IgD-negative memory B cell (primary cell): Measurements from ENCODE around the gene SLC25A39. TPM values are rescaled to one million over a fixed set of nuclear protein-coding genes. Genes with fewer than 3 reads are reported as not detected.
"Not testable (repeated sequence)": the region's sequence is repeated elsewhere in the genome, so short reads cannot be mapped to it uniquely, and the experiment has no call there.

Source experiments
- H3K27ac Mint-ChIP-seq, 3 donors: one replicate each; pipeline ENCODE4 v1.8.0; 2020 to 2022; ENCODE audit warnings: mild to moderate bottlenecking in 3 of 3, mixed read lengths in 3 of 3, moderate library complexity in 1 of 3
- H3K27me3 Mint-ChIP-seq: one replicate; pipeline ENCODE4 v1.8.0; 2021; ENCODE audit warnings: mixed read lengths
- H3K36me3 Mint-ChIP-seq: one replicate; pipeline ENCODE4 v1.8.0; 2020; ENCODE audit warnings: mild to moderate bottlenecking, mixed read lengths
- H3K4me1 Mint-ChIP-seq, 3 donors: one replicate each; pipeline ENCODE4 v1.8.0; 2020 to 2022; ENCODE audit warnings: mixed read lengths in 3 of 3, mild to moderate bottlenecking in 1 of 3
- H3K4me3 Mint-ChIP-seq, 4 donors: one replicate each; pipeline ENCODE4 v1.8.0; 2020 to 2022; ENCODE audit warnings: mild to moderate bottlenecking in 4 of 4, mixed read lengths in 4 of 4, moderate library complexity in 3 of 4
- H3K9me3 Mint-ChIP-seq, 3 donors: one replicate each; pipeline ENCODE4 v1.8.0; 2020 to 2021; ENCODE audit warnings: mixed read lengths in 3 of 3, mild to moderate bottlenecking in 1 of 3
- polyA plus RNA-seq: library from polyadenylated mRNA; unstranded; fragments of 300-500 nt; fragmentation: Illumina TruSeq; gene quantifications from one replicate; pipeline ENCODE4 v1.2.3, GENCODE V29; 2021

SLC25A39 gene, protein sequence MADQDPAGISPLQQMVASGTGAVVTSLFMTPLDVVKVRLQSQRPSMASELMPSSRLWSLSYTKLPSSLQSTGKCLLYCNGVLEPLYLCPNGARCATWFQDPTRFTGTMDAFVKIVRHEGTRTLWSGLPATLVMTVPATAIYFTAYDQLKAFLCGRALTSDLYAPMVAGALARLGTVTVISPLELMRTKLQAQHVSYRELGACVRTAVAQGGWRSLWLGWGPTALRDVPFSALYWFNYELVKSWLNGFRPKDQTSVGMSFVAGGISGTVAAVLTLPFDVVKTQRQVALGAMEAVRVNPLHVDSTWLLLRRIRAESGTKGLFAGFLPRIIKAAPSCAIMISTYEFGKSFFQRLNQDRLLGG
- polyA plus RNA-seq = 135 TPM

DNA sequence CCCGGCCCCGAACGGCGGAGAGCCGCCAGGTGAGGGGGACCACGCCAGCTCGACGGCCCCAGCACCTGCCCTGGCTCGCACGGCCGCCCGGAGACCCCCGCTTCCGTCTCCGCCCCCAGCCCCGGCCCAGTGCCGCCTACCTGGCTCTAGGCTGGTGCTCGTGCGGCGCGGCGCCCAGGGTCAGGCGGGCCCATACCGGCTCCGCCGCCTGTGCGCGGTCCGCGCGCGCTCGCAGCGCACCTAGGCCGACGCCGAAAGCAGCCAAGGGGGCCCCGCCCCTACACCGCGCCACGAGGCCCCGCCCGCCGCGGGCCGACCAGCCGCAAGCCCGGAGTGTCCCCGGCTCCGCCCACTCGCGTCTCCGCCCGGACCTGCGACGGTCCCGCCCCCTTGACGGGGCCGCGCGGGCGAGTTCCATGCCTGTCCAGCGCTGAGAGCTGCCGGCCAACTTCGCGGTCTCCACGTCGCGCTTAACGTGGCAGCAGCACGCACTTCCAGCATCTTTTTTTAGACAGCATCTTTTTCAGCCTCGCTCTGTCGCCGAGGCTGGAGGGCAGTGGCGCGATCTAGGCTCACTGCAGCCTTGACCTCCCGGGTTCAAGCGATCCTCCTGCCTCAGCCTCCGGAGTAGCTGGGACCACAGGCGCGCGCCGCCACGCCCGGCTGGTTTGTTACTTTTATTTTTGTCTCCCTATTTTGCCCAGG, at the start of gene SLC25A39:
TSS of gene SLC25A39 (minus strand) at position 253 of the 705 bp plus-strand sequence. CDS start 1,261 bp downstream, outside the sequence.
- peak within 1 kb of the TSS; percentile 92 to 99 (median 97) for H3K4me3 Mint-ChIP-seq
- peak within 1 kb of the TSS; percentile 98 to 100 (median 99) for H3K27ac Mint-ChIP-seq
- peaks cover 12 to 14% (median 14%) of the 10 kb centered on the region in 3 donors for H3K4me1 Mint-ChIP-seq
- H3K36me3 Mint-ChIP-seq = no peaks in the 10 kb centered on the region
- H3K27me3 Mint-ChIP-seq = no peaks in the 10 kb centered on the region
- H3K9me3 Mint-ChIP-seq = no peaks in the 10 kb centered on the region

DNA sequence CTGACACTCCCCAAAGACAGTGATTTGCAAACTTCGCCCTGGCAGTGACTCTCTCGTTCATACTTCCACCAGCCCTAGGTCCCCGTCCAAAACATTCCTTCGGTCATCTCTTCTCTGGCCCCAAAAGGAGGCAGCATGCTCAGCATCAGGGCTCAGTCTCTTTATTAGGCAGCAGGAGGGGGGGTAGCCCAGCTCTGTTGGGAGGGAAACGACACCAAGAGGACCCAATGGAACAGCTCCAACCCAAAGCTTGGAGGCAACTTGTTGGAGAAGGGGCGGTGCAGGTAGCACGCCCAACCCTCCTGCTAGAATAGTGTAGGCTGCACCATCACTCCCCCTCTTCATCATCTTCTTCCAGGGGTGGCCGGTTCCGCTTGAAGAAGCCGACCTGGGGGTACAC, 47.4 kb upstream of the SLC25A39 start:
- Mint-ChIP-seq H3K27me3 (peaks cover 38% of the 10 kb centered on the region), H3K4me1 (peaks cover 0 to 3% (median 1%) of the 10 kb centered on the region in 3 donors), H3K36me3 (peaks cover 4% of the 10 kb centered on the region), H3K4me3 (peak overlapping the region in 1 of 4 donors; percentile 19), H3K9me3 (no peaks in the 10 kb centered on the region), H3K27ac (no peak overlapping the region)

DNA sequence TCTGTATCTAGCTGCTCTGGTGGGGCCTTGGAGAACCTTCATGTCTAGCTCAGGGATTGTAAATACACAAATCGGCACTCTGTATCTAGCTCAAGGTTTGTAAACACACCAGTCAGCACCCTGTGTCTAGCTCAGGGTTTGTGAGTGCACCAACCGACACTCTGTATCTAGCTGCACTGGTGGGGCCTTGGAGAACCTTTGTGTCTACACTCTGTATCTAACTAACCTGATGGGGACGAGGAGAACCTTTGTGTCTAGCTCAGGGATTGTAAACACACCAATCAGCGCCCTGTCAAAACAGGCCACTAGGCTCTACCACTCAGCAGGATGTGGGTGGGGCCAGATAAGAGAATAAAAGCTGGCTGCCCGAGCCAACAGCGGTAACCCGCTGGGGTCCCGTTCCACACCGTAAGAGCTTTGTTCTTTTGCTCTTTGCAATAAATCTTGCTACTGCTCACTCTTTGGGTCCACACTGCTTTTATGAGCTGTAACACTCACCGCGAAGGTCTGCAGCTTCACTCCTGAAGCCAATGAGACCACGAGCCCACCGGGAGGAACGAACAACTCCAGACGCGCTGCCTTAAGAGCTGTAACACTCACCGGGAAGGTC, 44.9 kb upstream of the SLC25A39 start:
- H3K36me3 Mint-ChIP-seq, H3K27ac Mint-ChIP-seq, H3K4me1 Mint-ChIP-seq, H3K4me3 Mint-ChIP-seq, H3K9me3 Mint-ChIP-seq: not testable (repeated sequence)
- H3K27me3 Mint-ChIP-seq = peaks cover 42% of the 10 kb centered on the region

DNA sequence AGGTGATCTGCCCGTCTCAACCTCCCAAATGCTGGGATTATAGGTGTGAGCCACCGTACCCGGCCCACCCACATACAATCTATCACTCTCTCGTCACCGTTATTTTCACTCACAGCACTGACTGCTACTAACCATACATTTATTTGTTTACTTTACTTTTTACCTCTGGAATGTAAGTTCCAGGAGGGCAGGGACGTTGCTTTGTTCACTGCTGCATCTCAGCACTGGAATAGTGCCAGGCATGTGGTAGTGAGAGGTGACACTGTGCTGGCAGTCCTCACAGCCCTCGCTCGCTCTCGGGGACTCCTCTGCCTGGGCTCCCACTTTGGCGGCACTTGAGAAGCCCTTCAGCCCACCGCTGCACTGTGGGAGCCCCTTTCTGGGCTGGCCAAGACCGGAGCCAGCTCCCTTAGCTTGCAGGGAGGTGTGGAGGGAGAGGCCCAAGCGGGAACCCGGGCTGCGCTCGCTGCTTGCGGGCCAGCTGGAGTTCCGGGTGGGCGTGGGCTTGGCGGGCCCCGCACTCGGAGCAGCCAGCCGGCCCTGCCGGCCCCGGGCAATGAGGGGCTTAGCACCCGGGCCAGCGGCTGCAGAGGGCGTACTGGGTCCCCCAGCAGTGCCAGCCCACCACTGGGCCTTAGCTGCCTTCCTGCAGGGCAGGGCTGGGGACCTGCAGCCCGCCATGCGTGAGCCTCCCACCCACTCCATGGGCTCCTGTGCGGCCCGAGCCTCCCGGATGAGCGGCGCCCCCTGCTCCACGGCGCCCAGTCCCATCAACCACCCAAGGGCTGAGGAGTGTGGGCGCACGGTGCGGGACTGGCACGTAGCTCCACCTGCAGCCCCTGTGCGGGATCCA, 44.0 kb upstream of the SLC25A39 start:
- not testable (repeated sequence) for H3K27ac Mint-ChIP-seq, H3K4me1 Mint-ChIP-seq, H3K9me3 Mint-ChIP-seq, H3K4me3 Mint-ChIP-seq, H3K36me3 Mint-ChIP-seq
- H3K27me3 Mint-ChIP-seq = peaks cover 38% of the 10 kb centered on the region

DNA sequence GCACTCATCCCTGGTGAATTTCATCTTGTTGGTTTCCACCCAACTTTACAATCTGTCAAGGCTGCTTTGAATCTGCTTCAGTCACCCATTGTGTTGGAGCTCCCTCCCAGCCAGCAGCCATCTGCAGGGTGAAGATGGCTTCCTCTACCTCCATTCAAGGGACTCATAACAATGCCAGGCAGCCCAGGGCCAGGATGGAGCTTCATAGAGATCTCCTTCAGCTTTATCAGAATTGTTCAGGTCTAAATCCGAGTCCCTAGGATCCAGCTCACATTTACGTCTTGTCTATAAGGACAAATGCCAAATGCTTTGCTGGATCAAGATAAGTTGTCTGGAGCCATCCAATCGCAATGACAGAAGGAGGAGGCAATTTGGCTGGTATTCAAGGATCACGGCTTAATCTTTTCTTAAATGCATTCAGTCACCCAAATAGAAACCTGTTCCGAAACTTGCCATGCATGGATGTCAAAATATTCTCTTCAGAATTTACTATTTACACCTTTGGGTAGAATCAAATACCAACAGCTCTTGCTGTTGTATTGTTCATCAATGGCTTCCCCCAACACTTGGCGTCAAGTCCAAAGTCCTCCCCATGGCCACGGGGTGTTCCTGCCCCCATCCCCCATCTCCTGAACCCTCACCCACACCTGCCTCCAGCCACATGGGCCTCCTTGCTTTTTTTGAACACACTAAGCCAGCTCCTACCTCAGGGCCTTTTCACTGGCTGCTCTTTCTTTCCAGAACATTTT, 42.8 kb upstream of the SLC25A39 start:
- Mint-ChIP-seq H3K27me3 (peaks cover 36% of the 10 kb centered on the region), H3K36me3 (peaks cover 4% of the 10 kb centered on the region)

DNA sequence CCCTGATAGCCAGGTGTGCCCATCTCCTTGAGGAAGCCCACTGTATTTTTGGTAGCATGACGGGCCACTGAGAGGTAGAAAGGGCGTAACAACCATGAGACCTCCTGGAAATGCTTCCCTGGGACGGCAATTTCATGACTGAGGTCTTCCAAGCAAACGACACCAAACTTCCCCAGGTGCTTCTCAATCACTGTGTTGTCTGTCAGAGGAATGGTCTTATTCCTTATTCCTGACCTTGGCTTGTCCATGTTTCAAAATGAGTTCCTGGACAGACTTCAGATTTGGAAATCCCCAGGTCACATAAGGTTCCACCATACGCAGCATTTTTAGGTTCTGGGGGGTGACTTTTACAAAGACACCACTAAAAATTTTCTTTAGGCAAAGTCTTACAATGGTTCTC, 40.4 kb upstream of the SLC25A39 start:
- H3K36me3 Mint-ChIP-seq, H3K27ac Mint-ChIP-seq, H3K4me1 Mint-ChIP-seq, H3K9me3 Mint-ChIP-seq: not testable (repeated sequence)
- Mint-ChIP-seq H3K27me3 (peaks cover 26% of the 10 kb centered on the region), H3K4me3 (peak overlapping the region in 2 of 4 donors; percentile 55 to 71)

More for the DNA sequence above, 42.8 kb upstream of the SLC25A39 start:
- H3K4me1 Mint-ChIP-seq = peaks cover 0 to 1% (median 0%) of the 10 kb centered on the region in 3 donors
- peak overlapping the region in 2 of 4 donors; percentile 22 to 34 for H3K4me3 Mint-ChIP-seq
- H3K27ac Mint-ChIP-seq = no peak overlapping the region
- H3K9me3 Mint-ChIP-seq = no peaks in the 10 kb centered on the region

DNA sequence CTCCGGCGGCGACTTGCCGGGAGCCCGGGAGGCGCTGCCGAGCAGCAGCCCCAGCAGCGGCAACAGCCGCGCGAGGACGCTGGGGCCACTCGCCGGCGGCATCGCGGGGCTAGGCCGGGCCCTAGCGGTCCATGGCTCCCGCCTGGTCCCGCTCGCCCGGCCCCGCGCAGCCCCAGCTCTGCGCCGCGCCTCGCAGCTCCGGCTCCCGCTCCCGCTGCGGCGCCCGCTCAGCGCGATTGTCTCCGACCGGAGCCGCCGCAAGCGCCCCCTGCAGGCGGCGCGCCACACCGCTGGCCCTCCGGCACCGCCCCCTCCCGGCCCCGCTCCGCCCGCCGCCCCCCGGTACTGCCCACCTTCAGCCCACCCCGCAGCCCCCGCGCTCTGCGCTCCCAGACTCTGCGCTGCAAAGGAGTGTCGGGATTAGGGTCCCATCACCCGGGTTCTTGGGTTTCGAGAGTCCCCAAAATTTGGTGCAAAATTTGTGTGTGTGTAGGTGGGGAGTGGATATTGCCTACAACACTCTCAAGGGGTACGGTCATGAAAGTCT, 39.1 kb upstream of the SLC25A39 start, which contains the start of gene FAM171A2:
TSS of gene FAM171A2 (minus strand) at position 241 of the 547 bp plus-strand sequence. CDS start at position 102, 139 bp downstream.
- H3K27me3 Mint-ChIP-seq = peaks cover 28% of the 10 kb centered on the region
- no peaks in the 10 kb centered on the region for H3K9me3 Mint-ChIP-seq
- peaks cover 5 to 7% (median 5%) of the 10 kb centered on the region in 3 donors for H3K4me1 Mint-ChIP-seq
- peak within 1 kb of the TSS; percentile 71 to 89 (median 84) for H3K4me3 Mint-ChIP-seq
- peak within 1 kb of the TSS in 1 of 3 donors; percentile 81 for H3K27ac Mint-ChIP-seq
- peaks cover 4% of the 10 kb centered on the region for H3K36me3 Mint-ChIP-seq

DNA sequence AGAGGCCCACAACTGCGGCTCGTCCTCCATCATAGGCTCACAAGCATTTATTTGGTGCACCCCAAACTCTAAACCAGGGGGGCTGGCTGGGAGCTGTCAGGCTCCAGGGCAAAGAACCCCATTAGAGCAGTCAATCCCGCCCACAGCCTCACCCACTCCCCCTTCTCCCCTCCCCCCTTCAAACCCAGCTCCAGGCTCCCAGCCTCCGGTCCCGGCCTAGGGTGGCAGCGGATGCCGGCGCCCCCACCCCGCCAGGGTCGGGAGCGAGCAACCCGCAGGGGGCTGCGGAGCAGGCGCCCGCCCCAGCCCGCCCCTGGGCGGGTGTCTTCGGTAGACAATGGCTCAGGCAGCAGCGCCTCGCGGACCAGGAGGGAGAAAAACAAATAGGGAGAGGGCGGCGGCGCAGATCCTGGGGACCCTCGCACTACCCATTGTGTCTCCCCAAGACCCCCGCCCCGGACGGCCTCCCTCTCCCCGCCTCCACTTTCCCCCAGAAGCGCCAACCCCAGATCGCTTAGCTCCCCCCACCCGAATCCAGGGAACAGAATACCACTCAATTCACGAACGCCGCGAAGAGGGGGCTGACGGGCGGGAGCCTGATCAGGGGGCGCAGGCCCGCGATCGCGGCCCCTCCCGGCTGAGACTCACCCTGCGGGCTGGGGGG, 38.5 kb upstream of the SLC25A39 start:
- peaks cover 5 to 8% (median 5%) of the 10 kb centered on the region in 3 donors for H3K4me1 Mint-ChIP-seq
- peaks cover 4% of the 10 kb centered on the region for H3K36me3 Mint-ChIP-seq
- H3K27me3 Mint-ChIP-seq = peaks cover 24% of the 10 kb centered on the region
- peak overlapping the region in 3 of 4 donors; percentile 70 to 80 (median 77) for H3K4me3 Mint-ChIP-seq
- H3K9me3 Mint-ChIP-seq = no peaks in the 10 kb centered on the region
- H3K27ac Mint-ChIP-seq = no peak overlapping the region

DNA sequence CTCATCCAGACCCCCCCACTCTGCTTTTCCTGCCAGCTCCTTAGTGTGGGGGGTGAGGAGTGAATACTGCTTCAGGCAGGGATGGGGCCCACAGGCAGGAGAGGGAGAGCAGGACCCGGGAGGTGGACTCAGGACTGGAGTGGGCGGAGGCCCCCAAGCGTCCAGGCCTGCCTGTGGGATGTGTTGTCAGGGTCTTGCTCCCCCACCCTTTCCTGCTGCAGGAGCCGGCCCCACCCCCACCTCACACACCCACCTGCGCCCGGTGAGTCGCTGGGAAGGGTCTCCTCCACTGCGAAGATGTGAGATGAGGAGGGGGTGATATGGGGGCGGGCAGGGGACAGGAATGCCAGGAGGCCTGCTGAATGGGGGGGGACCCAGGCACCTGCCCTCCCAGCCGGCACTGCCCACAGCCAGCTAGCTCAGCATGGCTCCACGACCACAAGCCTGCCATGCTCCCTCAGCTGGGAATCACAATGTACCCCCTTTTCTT, 37.9 kb upstream of the SLC25A39 start:
- Mint-ChIP-seq H3K27me3 (peaks cover 21% of the 10 kb centered on the region), H3K9me3 (no peaks in the 10 kb centered on the region), H3K27ac (no peak overlapping the region), H3K4me3 (peak overlapping the region in 2 of 4 donors; percentile 54 to 68), H3K4me1 (peaks cover 5 to 8% (median 5%) of the 10 kb centered on the region in 3 donors), H3K36me3 (peaks cover 3% of the 10 kb centered on the region)

DNA sequence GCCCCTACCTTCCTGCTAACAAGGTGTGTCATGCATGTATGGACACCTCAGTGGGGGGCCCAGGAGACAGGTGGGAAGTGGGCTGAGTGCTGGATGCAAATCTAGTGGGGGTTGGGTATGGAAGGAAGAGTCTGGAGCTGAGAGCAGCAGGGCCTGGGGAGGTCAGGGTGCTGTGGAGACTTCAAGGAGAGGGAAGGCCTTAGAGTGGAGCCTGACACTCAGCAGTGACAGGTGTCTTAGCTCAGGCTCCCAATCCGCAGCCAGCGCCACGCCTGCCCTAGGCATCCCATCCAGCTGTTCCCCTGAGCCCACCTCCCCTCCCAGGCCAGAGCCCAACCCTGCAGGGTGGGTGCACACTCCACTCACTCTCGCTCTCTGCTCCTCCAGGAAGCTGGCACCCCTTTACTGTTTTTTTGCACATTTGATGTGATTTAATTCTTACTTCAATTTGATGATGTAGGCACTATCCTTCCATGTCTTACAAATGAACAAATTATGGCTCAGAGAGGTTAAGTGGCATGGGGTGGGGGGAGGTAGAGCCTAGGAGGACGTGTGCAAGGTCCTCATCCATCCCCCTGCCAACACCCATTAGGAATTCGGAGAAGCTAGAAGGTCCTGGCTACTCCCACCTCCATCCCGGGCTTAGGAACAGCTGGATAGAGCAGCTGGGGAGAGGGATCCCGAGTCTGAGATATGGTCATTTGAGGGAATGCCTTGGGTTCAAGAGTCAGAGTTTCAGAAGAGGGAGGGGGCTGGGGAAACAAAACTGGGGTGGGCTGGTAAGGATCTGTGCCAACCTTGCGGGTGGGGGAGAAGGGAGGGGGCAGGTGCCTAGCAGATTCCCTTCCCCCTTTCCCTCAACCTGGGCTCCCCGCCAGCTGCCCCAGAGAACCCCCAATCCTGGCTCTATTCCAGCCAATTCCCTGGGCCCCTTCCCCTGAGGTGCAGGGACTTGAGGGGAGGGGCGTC, 37.0 kb upstream of the SLC25A39 start:
- Mint-ChIP-seq H3K27me3 (peaks cover 16% of the 10 kb centered on the region), H3K4me3 (peak overlapping the region in 2 of 4 donors; percentile 67 to 74), H3K36me3 (no peaks in the 10 kb centered on the region), H3K4me1 (peaks cover 5 to 8% (median 5%) of the 10 kb centered on the region in 3 donors), H3K27ac (no peak overlapping the region), H3K9me3 (no peaks in the 10 kb centered on the region)

DNA sequence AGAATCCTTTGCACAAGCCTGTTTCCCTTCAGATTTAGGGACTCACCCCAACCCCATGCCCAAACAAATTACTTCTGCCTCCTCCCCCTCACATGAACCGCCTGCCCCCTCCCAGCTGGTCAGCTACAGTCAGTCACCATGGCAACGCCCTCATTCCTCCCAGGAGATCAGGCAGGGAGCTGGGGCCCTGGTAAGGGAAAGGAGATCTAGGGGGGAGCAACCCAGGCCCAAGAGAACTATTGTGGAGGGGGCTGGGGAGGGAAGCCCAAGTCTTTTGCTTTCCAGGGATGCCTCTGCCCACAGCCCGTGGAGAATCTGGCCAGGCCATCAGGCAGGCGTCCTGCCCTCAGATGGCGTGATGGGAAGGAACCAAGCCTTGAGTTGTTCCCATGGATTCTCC, 36.2 kb upstream of the SLC25A39 start:
- H3K9me3 Mint-ChIP-seq = no peaks in the 10 kb centered on the region
- H3K27ac Mint-ChIP-seq = no peak overlapping the region
- peak overlapping the region in 1 of 4 donors; percentile 67 for H3K4me3 Mint-ChIP-seq
- peaks cover 11% of the 10 kb centered on the region for H3K27me3 Mint-ChIP-seq
- no peaks in the 10 kb centered on the region for H3K36me3 Mint-ChIP-seq
- peaks cover 5 to 8% (median 5%) of the 10 kb centered on the region in 3 donors for H3K4me1 Mint-ChIP-seq

DNA sequence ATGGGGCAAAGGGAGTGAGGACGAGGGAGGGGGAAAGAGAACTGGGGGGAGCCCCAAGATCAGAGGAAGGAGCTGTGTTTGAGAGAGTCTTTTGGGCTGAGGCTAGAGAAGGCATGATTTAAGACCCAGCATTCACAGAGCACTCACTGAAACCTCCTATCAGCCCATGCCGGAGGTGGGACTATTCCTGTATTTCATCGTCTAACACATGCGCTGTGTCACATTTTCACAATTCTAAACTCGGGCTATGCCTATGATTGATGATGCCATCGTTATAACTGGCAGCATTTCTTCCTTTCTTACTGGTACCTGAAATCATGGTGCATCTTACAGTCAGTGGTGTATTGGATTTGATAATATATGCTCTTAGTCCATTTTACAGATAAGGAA, 35.5 kb upstream of the SLC25A39 start:
- Mint-ChIP-seq H3K4me3 (peak overlapping the region in 1 of 4 donors; percentile 11), H3K4me1 (peaks cover 5 to 8% (median 5%) of the 10 kb centered on the region in 3 donors), H3K36me3 (no peaks in the 10 kb centered on the region), H3K27me3 (peaks cover 7% of the 10 kb centered on the region), H3K9me3 (no peaks in the 10 kb centered on the region), H3K27ac (no peak overlapping the region)
